ENCODE results near the gene ATP8A1.
A peak's percentile ranks its signal among the peaks of the same experiment; 100 is the strongest.

The ATP8A1 gene

GRCh38 chr4:42363614-42364013, 293.3 kb downstream of the ATP8A1 start:
- no peaks in the 10 kb centered on the region for H3K9me3 ChIP-seq (ENCODE audit: insufficient read depth, low read length)
- peaks cover 10% of the 10 kb centered on the region for H3K4me1 ChIP-seq (ENCODE audit: low read length)
- no peaks in the 10 kb centered on the region for H3K79me2 ChIP-seq (ENCODE audit: low read length)
- H3K36me3 ChIP-seq (replicated peaks; ENCODE audit: low read depth, low read length): no peaks in the 10 kb centered on the region
- no peak overlapping the region for H3K9ac ChIP-seq (ENCODE audit: low read length)
- no peak overlapping the region for H3K4me2 ChIP-seq (ENCODE audit: low read length)
- no peak overlapping the region for H2AFZ ChIP-seq (ENCODE audit: low read depth, low read length)
- no peak overlapping the region for H3K27ac ChIP-seq (ENCODE audit: low read length)
- no peaks in the 10 kb centered on the region for H4K20me1 ChIP-seq (ENCODE audit: insufficient read depth, low read length)
- TF ChIP-seq CTCF (IDR thresholded peaks at IDR 0.05; ENCODE audit: low read depth, low read length) (no peak), EZH2phosphoT487 (IDR thresholded peaks at IDR 0.05; ENCODE audit: low read depth) (no peak)
- 0 out of 2 replicates have a peak, but pooled peaks cover 4% of the 10 kb centered on the region for H3K27me3 ChIP-seq (ENCODE audit: low read depth, low read length)
- H3K4me3 ChIP-seq (ENCODE audit: low read length): no peak overlapping the region

DNA sequence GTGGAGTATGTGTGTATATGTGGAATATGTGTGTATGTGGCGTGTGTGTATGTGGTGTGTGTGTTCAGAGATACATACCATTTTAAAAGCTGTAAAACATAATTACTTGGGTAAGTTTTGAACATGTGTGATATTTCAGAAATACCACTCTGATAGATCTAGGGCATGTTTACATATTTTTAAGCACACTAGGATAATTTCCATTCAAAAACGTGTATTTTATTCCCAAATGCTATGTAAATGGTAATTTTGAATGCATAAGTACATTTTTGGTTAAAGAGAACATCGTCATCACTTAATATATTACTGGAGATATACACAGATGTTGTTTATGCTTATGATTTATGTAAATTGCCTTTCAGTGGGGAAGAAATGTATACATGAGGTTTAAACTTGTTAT, 294.3 kb downstream of the ATP8A1 start:
- H3K79me2 ChIP-seq (ENCODE audit: low read length): no peaks in the 10 kb centered on the region

DNA sequence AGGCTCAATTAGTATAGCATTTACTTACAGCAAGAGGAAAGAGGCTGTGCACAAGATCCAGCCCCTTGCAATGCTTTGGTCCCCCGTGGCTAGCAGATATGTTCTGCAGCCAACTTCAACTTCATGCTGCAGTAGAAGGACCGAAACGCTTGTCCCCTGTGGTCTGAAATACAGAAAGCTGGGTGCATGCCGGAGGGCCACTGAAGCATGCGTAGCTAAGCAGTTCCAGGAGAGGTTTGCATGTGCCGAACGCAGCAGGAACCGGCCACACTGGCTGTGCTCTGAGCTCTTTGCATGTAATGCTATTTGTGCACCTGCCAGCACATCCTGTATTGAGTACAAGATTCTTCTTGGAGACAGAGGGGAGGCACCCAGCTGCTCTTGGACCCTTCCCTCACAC, 295.4 kb downstream of the ATP8A1 start:
- Histone ChIP-seq H3K4me3 (ENCODE audit: low read length) (peak overlapping the region; percentile 37), H3K9ac (ENCODE audit: low read length) (no peak overlapping the region), H3K27ac (ENCODE audit: low read length) (no peak overlapping the region), H4K20me1 (ENCODE audit: insufficient read depth, low read length) (no peaks in the 10 kb centered on the region), H3K4me1 (ENCODE audit: low read length) (peaks cover 12% of the 10 kb centered on the region), H3K4me2 (ENCODE audit: low read length) (peak overlapping the region; percentile 67), H3K79me2 (ENCODE audit: low read length) (no peaks in the 10 kb centered on the region), H3K36me3 (replicated peaks; ENCODE audit: low read depth, low read length) (no peaks in the 10 kb centered on the region), H2AFZ (ENCODE audit: low read depth, low read length) (no peak overlapping the region), H3K9me3 (ENCODE audit: insufficient read depth, low read length) (no peaks in the 10 kb centered on the region), H3K27me3 (ENCODE audit: low read depth, low read length) (0 out of 2 replicates have a peak, but pooled peaks cover 4% of the 10 kb centered on the region)
- TF ChIP-seq CTCF (IDR thresholded peaks at IDR 0.05; ENCODE audit: low read depth, low read length) (no peak), EZH2phosphoT487 (IDR thresholded peaks at IDR 0.05; ENCODE audit: low read depth) (no peak)

More for the DNA sequence above, 294.3 kb downstream of the ATP8A1 start:
- no peak overlapping the region for H3K4me2 ChIP-seq (ENCODE audit: low read length)
- no peaks in the 10 kb centered on the region for H4K20me1 ChIP-seq (ENCODE audit: insufficient read depth, low read length)
- peaks cover 10% of the 10 kb centered on the region for H3K4me1 ChIP-seq (ENCODE audit: low read length)
- no peak overlapping the region for H2AFZ ChIP-seq (ENCODE audit: low read depth, low read length)
- no peaks in the 10 kb centered on the region for H3K9me3 ChIP-seq (ENCODE audit: insufficient read depth, low read length)
- H3K9ac ChIP-seq (ENCODE audit: low read length): no peak overlapping the region
- no peak for TF ChIP-seq CTCF (IDR thresholded peaks at IDR 0.05; ENCODE audit: low read depth, low read length)
- no peak for TF ChIP-seq EZH2phosphoT487 (IDR thresholded peaks at IDR 0.05; ENCODE audit: low read depth)
- no peak overlapping the region for H3K4me3 ChIP-seq (ENCODE audit: low read length)
- 0 out of 2 replicates have a peak, but pooled peaks cover 4% of the 10 kb centered on the region for H3K27me3 ChIP-seq (ENCODE audit: low read depth, low read length)
- H3K27ac ChIP-seq (ENCODE audit: low read length): no peak overlapping the region
- no peaks in the 10 kb centered on the region for H3K36me3 ChIP-seq (replicated peaks; ENCODE audit: low read depth, low read length)

DNA sequence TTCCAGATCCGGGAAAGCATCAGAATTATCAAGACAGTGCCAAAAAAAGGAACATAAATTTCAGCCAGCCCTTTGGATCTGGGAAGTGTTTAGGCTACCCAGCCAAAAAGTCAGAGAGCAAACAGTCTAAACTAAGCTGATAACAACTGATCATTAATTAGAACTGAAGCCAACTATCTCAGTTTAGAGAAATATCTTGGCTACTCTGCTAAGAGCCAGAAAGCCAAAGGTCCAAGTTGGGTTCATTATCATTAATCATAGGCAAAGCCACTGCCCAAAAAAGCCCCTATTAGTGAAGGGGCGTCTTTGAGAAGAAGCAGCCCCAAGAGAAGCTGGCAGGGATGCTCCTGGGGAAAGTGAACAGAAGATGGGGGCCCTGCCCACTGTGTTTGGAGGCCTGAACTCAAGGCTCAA, 296.6 kb downstream of the ATP8A1 start:
- Histone ChIP-seq H3K4me3 (ENCODE audit: low read length) (no peak overlapping the region), H3K79me2 (ENCODE audit: low read length) (no peaks in the 10 kb centered on the region), H3K27me3 (ENCODE audit: low read depth, low read length) (peaks cover 11% of the 10 kb centered on the region)

More for the DNA sequence above, 296.6 kb downstream of the ATP8A1 start:
- Histone ChIP-seq H3K27ac (ENCODE audit: low read length) (no peak overlapping the region), H3K4me1 (ENCODE audit: low read length) (peaks cover 12% of the 10 kb centered on the region), H3K9me3 (ENCODE audit: insufficient read depth, low read length) (no peaks in the 10 kb centered on the region), H4K20me1 (ENCODE audit: insufficient read depth, low read length) (no peaks in the 10 kb centered on the region), H3K4me2 (ENCODE audit: low read length) (no peak overlapping the region), H3K36me3 (replicated peaks; ENCODE audit: low read depth, low read length) (no peaks in the 10 kb centered on the region), H2AFZ (ENCODE audit: low read depth, low read length) (no peak overlapping the region), H3K9ac (ENCODE audit: low read length) (no peak overlapping the region)
- TF ChIP-seq EZH2phosphoT487 (IDR thresholded peaks at IDR 0.05; ENCODE audit: low read depth): no peak
- no peak for TF ChIP-seq CTCF (IDR thresholded peaks at IDR 0.05; ENCODE audit: low read depth, low read length)

All from OCI-LY3 (cell line).